Fibroblast of lung (primary cell): ENCODE data around the gene BABAM2. TPM values are rescaled to one million over a fixed set of nuclear protein-coding genes. Genes with fewer than 3 reads are reported as not detected.
A peak's percentile ranks its signal among the peaks of the same experiment; 100 is the strongest.

Experiments used
- DNase-seq, 2 donors: peaks; one replicate each; pipeline versions ENCODE4 v3.0.0 to v3.0.0-alpha.2; 2010; ENCODE audit warnings: low read depth in 2 of 2
- H2AFZ ChIP-seq: 2 replicates; pipeline ENCODE4 v1.5.1; 2012; ENCODE audit warnings: low read length, control low read depth, inconsistent platforms
- H3K27ac ChIP-seq: 2 replicates; pipeline ENCODE4 v1.5.1; 2011; ENCODE audit warnings: low read length, control low read depth; ENCODE audit not compliant: insufficient read depth
- H3K27me3 ChIP-seq: 2 replicates; pipeline ENCODE4 v1.5.1; 2011; ENCODE audit warnings: mild to moderate bottlenecking, low read length; ENCODE audit not compliant: control insufficient read depth, insufficient read depth
- H3K36me3 ChIP-seq: 2 replicates; pipeline ENCODE4 v1.5.1; 2011; ENCODE audit warnings: low read length; ENCODE audit not compliant: control insufficient read depth, insufficient read depth
- H3K4me1 ChIP-seq: 2 replicates; pipeline ENCODE4 v1.5.1; 2011; ENCODE audit warnings: low read length; ENCODE audit not compliant: control insufficient read depth, insufficient read depth; ENCODE audit errors: extremely low read depth
- H3K4me2 ChIP-seq: 2 replicates; pipeline ENCODE4 v1.5.1; 2011; ENCODE audit warnings: low read length, control low read depth; ENCODE audit not compliant: insufficient read depth; ENCODE audit errors: extremely low read depth
- H3K4me3 ChIP-seq, 4 experiments: fragments of 200-600 bp in 1 of 4; sonication (generic) in 1 of 4; replicated peaks in 1 of 4; 2 replicates each; pipeline ENCODE4 v1.5.1; 2011 to 2016; ENCODE audit warnings: low read length in 4 of 4, low read depth in 3 of 4, mild to moderate bottlenecking in 3 of 4, control low read depth in 2 of 4, inconsistent platforms in 1 of 4, mixed read lengths in 1 of 4; ENCODE audit not compliant: insufficient read depth in 1 of 4; ENCODE audit errors: control extremely low read depth in 1 of 4
- H3K79me2 ChIP-seq: 2 replicates; pipeline ENCODE4 v1.5.1; 2012; ENCODE audit warnings: mild to moderate bottlenecking, low read length, inconsistent platforms; ENCODE audit not compliant: control insufficient read depth, insufficient read depth
- H3K9ac ChIP-seq: 2 replicates; pipeline ENCODE4 v1.5.1; 2011; ENCODE audit warnings: mild to moderate bottlenecking, low read length, control low read depth; ENCODE audit not compliant: insufficient read depth
- H3K9me3 ChIP-seq: 2 replicates; pipeline ENCODE4 v1.5.1; 2012; ENCODE audit warnings: low read depth, low read length; ENCODE audit not compliant: control insufficient read depth, insufficient read depth
- H4K20me1 ChIP-seq: 2 replicates; pipeline ENCODE4 v1.5.1; 2011; ENCODE audit warnings: low read length; ENCODE audit not compliant: control insufficient read depth, insufficient read depth; ENCODE audit errors: extremely low read depth
- EZH2 ChIP-seq: IDR thresholded peaks from 2 replicates; pipeline ENCODE4 v1.5.1; 2012; ENCODE audit warnings: low read length, control low read depth, mild to moderate bottlenecking; ENCODE audit errors: missing control alignments
- polyA plus RNA-seq, 2 donors: library from polyadenylated mRNA; depleted of rRNA in 1 of 2; stranded (reverse) in 1 of 2; unstranded in 1 of 2; fragments of >200 nt; gene quantifications; 2 replicates each; pipeline ENCODE4 v1.2.1, GENCODE V29; 2011 to 2012; ENCODE audit warnings: missing spikeins in 1 of 2
- total RNA-seq: library from RNA; depleted of rRNA; stranded (reverse); fragments of >200 nt; gene quantifications from 2 replicates; pipeline ENCODE4 v1.2.1, GENCODE V29; 2014
- TF ChIP-seq, protein P1 (sequence below), 2 donors: IDR thresholded peaks in 1 of 2; conservative IDR thresholded peaks in 1 of 2; 1 replicate in 1 of 2; 2 replicates in 1 of 2; pipeline ENCODE4 v1.5.1; 2011 to 2012; ENCODE audit warnings: low read length in 2 of 2, control low read depth in 1 of 2, inconsistent platforms in 1 of 2, low read depth in 1 of 2, mild to moderate bottlenecking in 1 of 2

Gene BABAM2
- total and polyA plus RNA-seq, 2 donors (not counting 1 experiment from before 2014, with no cell fraction given): 25.6 to 33.4 TPM

- H3K27ac ChIP-seq: peak overlapping the region; percentile 81
- H3K4me2 ChIP-seq: no peak overlapping the region
- no peaks in the 10 kb centered on the region for H3K9me3 ChIP-seq
- H3K27me3 ChIP-seq: no peaks in the 10 kb centered on the region
- H2AFZ ChIP-seq: no peak overlapping the region
- peaks cover 19% of the 10 kb centered on the region for H3K4me1 ChIP-seq
- H4K20me1 ChIP-seq: no peaks in the 10 kb centered on the region
- TF ChIP-seq EZH2: no peak
- TF ChIP-seq, protein P1, sequence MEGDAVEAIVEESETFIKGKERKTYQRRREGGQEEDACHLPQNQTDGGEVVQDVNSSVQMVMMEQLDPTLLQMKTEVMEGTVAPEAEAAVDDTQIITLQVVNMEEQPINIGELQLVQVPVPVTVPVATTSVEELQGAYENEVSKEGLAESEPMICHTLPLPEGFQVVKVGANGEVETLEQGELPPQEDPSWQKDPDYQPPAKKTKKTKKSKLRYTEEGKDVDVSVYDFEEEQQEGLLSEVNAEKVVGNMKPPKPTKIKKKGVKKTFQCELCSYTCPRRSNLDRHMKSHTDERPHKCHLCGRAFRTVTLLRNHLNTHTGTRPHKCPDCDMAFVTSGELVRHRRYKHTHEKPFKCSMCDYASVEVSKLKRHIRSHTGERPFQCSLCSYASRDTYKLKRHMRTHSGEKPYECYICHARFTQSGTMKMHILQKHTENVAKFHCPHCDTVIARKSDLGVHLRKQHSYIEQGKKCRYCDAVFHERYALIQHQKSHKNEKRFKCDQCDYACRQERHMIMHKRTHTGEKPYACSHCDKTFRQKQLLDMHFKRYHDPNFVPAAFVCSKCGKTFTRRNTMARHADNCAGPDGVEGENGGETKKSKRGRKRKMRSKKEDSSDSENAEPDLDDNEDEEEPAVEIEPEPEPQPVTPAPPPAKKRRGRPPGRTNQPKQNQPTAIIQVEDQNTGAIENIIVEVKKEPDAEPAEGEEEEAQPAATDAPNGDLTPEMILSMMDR (conservative IDR thresholded peaks at IDR 0.05 in 1 of 2, IDR thresholded peaks at IDR 0.05 in 1 of 2; ENCODE audit: low read depth in 1 of 2, low read length in 2 of 2): no peak
- DNase-seq: peak in 1 of 2 donors; percentile 21
- H3K36me3 ChIP-seq: no peaks in the 10 kb centered on the region
- no peak overlapping the region for H3K4me3 ChIP-seq
- H3K9ac ChIP-seq: no peak overlapping the region
- no peaks in the 10 kb centered on the region for H3K79me2 ChIP-seq
Measured at GRCh38 chr2:28101123-28101522, 210.6 kb downstream of the BABAM2 start.

- DNase-seq: peak in 1 of 2 donors; percentile 30
- H2AFZ ChIP-seq: no peak overlapping the region
Measured at GRCh38 chr2:28101892-28102291, 211.4 kb downstream of the BABAM2 start.

DNA sequence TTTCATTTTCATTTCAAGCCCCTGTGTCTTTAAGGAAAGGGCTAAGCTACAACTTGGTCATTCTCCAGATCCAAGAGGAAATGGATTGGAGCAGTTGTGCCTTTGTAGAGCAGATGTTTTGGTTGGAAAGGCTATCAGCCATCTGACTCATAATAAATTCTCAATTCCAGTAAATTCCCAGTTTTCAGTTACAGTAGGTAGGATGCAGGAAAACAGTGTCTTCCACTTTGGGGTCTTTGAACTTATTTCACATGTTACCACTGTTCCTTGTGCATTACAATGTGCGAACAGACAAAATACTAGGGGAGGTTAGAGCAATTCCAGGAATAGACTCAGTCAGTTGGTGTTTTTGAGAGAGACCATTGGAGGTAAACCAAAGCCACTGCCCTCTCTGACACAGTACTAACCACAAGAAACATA is 211.9 kb downstream of the BABAM2 start:
- peak overlapping the region; percentile 49 for H3K4me2 ChIP-seq
- peak overlapping the region in 3 of 4 experiments; percentile 7 to 36 (median 8) for H3K4me3 ChIP-seq
- no peak overlapping the region for H2AFZ ChIP-seq
- H3K27ac ChIP-seq: peak overlapping the region; percentile 81
- H3K27me3 ChIP-seq: no peaks in the 10 kb centered on the region
- peak; percentile 86 to 91 for DNase-seq
- H3K9ac ChIP-seq: no peak overlapping the region
- H3K36me3 ChIP-seq: no peaks in the 10 kb centered on the region
- TF ChIP-seq, protein P1 (conservative IDR thresholded peaks at IDR 0.05 in 1 of 2, IDR thresholded peaks at IDR 0.05 in 1 of 2; ENCODE audit: low read depth in 1 of 2, low read length in 2 of 2): no peak
- TF ChIP-seq EZH2: no peak
- no peaks in the 10 kb centered on the region for H4K20me1 ChIP-seq
- H3K4me1 ChIP-seq: peaks cover 14% of the 10 kb centered on the region
- H3K9me3 ChIP-seq: no peaks in the 10 kb centered on the region
- H3K79me2 ChIP-seq: no peaks in the 10 kb centered on the region

More at GRCh38 chr2:28101892-28102291, 211.4 kb downstream of the BABAM2 start:
- Histone ChIP-seq H4K20me1 (no peaks in the 10 kb centered on the region), H3K36me3 (no peaks in the 10 kb centered on the region), H3K4me1 (peaks cover 16% of the 10 kb centered on the region), H3K4me2 (peak overlapping the region; percentile 75), H3K9me3 (no peaks in the 10 kb centered on the region), H3K4me3 (peak overlapping the region in 3 of 4 experiments; percentile 7 to 36 (median 8)), H3K27ac (peak overlapping the region; percentile 81), H3K27me3 (no peaks in the 10 kb centered on the region), H3K9ac (no peak overlapping the region), H3K79me2 (no peaks in the 10 kb centered on the region)
- TF ChIP-seq EZH2: no peak
- TF ChIP-seq, protein P1 (conservative IDR thresholded peaks at IDR 0.05 in 1 of 2, IDR thresholded peaks at IDR 0.05 in 1 of 2; ENCODE audit: low read depth in 1 of 2, low read length in 2 of 2): no peak
